GM23248 (cell line): ENCODE data around the gene SCP2.

Source experiments
- EZH2 ChIP-seq: fragments of 200-600 bp; sonication (generic); IDR thresholded peaks from 2 replicates; pipeline ENCODE4 v1.6.1; 2018; ENCODE audit warnings: antibody characterized with exemption, mild to moderate bottlenecking; ENCODE audit not compliant: insufficient read depth, poor library complexity, severe bottlenecking
- EZH2phosphoT487 ChIP-seq: fragments of 200-600 bp; sonication (generic); IDR thresholded peaks from 2 replicates; pipeline ENCODE4 v1.6.1; 2018; ENCODE audit warnings: antibody characterized with exemption, moderate library complexity, mild to moderate bottlenecking, low read depth; ENCODE audit not compliant: insufficient read depth

GRCh38 chr1:52915855-52916220 lies 11.2 kb upstream of the SCP2 start:
- TF ChIP-seq EZH2phosphoT487 (no peak), EZH2 (no peak)
